Lower leg skin (tissue), 3 donors: ENCODE results near the gene TMEM114.

Experiments used
- POLR2A ChIP-seq, 2 donors: fragments of 450-650 bp; IDR thresholded peaks; one replicate each; pipeline ENCODE4 v1.6.1; 2016 to 2017; ENCODE audit warnings: antibody characterized with exemption in 2 of 2, mild to moderate bottlenecking in 1 of 2, moderate library complexity in 1 of 2
- TF ChIP-seq, protein P1 (sequence below), 3 donors: fragments of 450-650 bp; IDR thresholded peaks; one replicate each; pipeline ENCODE4 v1.5.1; 2016; ENCODE audit warnings: antibody characterized with exemption in 3 of 3, mild to moderate bottlenecking in 3 of 3, moderate library complexity in 2 of 3

DNA sequence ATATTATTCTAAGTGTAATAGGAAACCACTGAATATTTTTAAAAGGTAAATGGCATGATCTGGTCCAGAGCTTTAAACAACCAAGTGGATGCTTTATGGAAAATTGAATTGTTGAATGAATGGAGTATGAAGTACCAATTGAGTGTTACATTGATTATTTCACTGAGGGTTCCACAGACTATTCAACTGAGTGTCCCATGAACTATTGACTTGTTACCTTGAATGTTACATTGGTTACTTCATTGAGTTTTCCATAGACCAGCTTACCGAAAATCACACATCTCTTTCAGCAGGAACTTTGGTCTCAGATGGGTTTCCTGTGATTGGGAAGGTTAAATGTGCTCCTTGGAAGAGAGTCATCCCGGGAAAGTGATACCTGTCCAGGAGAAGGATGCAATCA lies 56.8 kb downstream of the TMEM114 start:
- TF ChIP-seq, protein P1, sequence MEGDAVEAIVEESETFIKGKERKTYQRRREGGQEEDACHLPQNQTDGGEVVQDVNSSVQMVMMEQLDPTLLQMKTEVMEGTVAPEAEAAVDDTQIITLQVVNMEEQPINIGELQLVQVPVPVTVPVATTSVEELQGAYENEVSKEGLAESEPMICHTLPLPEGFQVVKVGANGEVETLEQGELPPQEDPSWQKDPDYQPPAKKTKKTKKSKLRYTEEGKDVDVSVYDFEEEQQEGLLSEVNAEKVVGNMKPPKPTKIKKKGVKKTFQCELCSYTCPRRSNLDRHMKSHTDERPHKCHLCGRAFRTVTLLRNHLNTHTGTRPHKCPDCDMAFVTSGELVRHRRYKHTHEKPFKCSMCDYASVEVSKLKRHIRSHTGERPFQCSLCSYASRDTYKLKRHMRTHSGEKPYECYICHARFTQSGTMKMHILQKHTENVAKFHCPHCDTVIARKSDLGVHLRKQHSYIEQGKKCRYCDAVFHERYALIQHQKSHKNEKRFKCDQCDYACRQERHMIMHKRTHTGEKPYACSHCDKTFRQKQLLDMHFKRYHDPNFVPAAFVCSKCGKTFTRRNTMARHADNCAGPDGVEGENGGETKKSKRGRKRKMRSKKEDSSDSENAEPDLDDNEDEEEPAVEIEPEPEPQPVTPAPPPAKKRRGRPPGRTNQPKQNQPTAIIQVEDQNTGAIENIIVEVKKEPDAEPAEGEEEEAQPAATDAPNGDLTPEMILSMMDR (IDR thresholded peaks at IDR 0.05), result no peak
- no peak for TF ChIP-seq POLR2A (IDR thresholded peaks at IDR 0.05)
